ENCODE measurements around the gene PRICKLE2.

GRCh38 chr3:64257100-64257755 is 32.0 kb upstream of the PRICKLE2 start:
- no peak for TF ChIP-seq JUN (IDR thresholded peaks at IDR 0.05; ENCODE audit: borderline replicate concordance, insufficient read depth, insufficient read length, low read depth)
- TF ChIP-seq POLR2A (IDR thresholded peaks at IDR 0.05; ENCODE audit: low read depth, low read length): no peak
